Adrenal gland (tissue), 19 donors: ENCODE results near the gene ZNF683. TPM values are rescaled to one million over a fixed set of nuclear protein-coding genes. Genes with fewer than 3 reads are reported as not detected.
"Not testable (repeated sequence)": the region's sequence is repeated elsewhere in the genome, so short reads cannot be mapped to it uniquely, and the experiment has no call there.

Source experiments
- DNase-seq, 7 donors: peaks; one replicate each; pipeline ENCODE4 v3.0.0-alpha.2; 2019 to 2020
- H3K27ac ChIP-seq, 5 donors: fragments of 200-600 bp; sonication (generic) in 4 of 5; 1 replicate in 3 of 5; 2 replicates in 2 of 5; pipeline versions ENCODE4 v1.5.1 to v1.8.0; 2016 to 2020; ENCODE audit warnings: mild to moderate bottlenecking in 1 of 5
- H3K27me3 ChIP-seq: fragments of 200-600 bp; 2 replicates; pipeline ENCODE4 v1.8.0; 2021
- H3K36me3 ChIP-seq, 2 donors: fragments of 200-600 bp; replicated peaks in 1 of 2; 1 replicate in 1 of 2; 2 replicates in 1 of 2; pipeline versions ENCODE4 v1.5.1 to v1.8.0; 2018 to 2022
- H3K4me1 ChIP-seq, 2 donors: fragments of 200-600 bp; replicated peaks in 1 of 2; 1 replicate in 1 of 2; 2 replicates in 1 of 2; pipeline versions ENCODE4 v1.5.1 to v1.8.0; 2018 to 2021
- H3K4me3 ChIP-seq, 4 donors: fragments of 200-600 bp; sonication (generic) in 3 of 4; one replicate each; pipeline ENCODE4 v1.5.1; 2016 to 2018
- H3K9me3 ChIP-seq, 3 donors: fragments of 200-600 bp; sonication (generic) in 1 of 3; replicated peaks in 1 of 3; 1 replicate in 2 of 3; 2 replicates in 1 of 3; pipeline versions ENCODE4 v1.5.1 to v1.8.0; 2016 to 2021
- CTCF ChIP-seq, 6 experiments: fragments of 450-650 bp in 4 of 6; fragments of 200-600 bp in 2 of 6; sonication (generic) in 1 of 6; IDR thresholded peaks; 1 replicate in 5 of 6; 2 replicates in 1 of 6; pipeline versions ENCODE4 v1.5.1 to v1.8.0; 2016 to 2021; ENCODE audit warnings: antibody characterized with exemption in 6 of 6, mild to moderate bottlenecking in 2 of 6, moderate library complexity in 1 of 6
- POLR2A ChIP-seq, 2 donors: fragments of 450-650 bp; IDR thresholded peaks; one replicate each; pipeline ENCODE4 v1.6.1; 2017; ENCODE audit warnings: antibody characterized with exemption in 2 of 2, mild to moderate bottlenecking in 2 of 2, moderate library complexity in 1 of 2
- WGBS, 4 donors: extraction: QIAGEN DNeasy Blood & Tissue Kit in 2 of 4; methylation state at CpG; one replicate each; pipeline versions ENCODE4 v1.1.5 to v1.1.7; 2013 to 2017; 5-methylcytosine and 5-hydroxymethylcytosine counted together
- intact Hi-C, 2 donors: fragments of 100-400 bp; cut with DNase I; formaldehyde crosslinking; loops; one replicate each; pipeline versions ENCODE4 v1.14.1 to v1.15.0; 2022 to 2023
- long read RNA-seq, 10 donors: library from polyadenylated mRNA in 3 of 10; unstranded in 2 of 10; stranded (forward) in 1 of 10; transcript quantifications; one replicate each; pipeline ENCODE4 v2.0.0 and lab custom pipeline, GENCODE V29; 2021 to 2026
- polyA plus RNA-seq, 3 donors: library from polyadenylated mRNA; stranded (reverse); fragments of 200-250 nt in 2 of 3; fragments of 350-450 nt in 1 of 3; fragmentation: Illumina TruSeq in 1 of 3; extraction: RNeasy Lipid Tissue Mini Kit (QIAGEN cat#74804) in 1 of 3; gene quantifications; one replicate each; pipeline ENCODE4 v1.2.3, GENCODE V29; 2013 to 2014
- total RNA-seq, 9 donors: library from RNA; depleted of rRNA in 4 of 9; stranded (reverse); fragments of >200 nt in 4 of 9; fragments of 120-200 nt in 1 of 9; fragmentation: NEBNext Ultra II Directional in 1 of 9; extraction: Animal tissue kit (Norgen Biotek cat#: 25700) in 1 of 9; gene quantifications; one replicate each; pipeline versions ENCODE4 v1.1.0 to v1.2.4, GENCODE V29; 2013 to 2023
- donor health status: healthy with polysubstance abuse.
- donor health status: Bipolar disorder and iron deficiency.
- donor health status: DM: yes; HTN: yes; CAD: no.
- donor health status: DM: no; HTN: no; CAD: no.
- donor health status: DM: no; HTN: no; CAD: no.
- donor health status: DM: yes; HTN: yes; CAD: no.

The ZNF683 gene
- total RNA-seq (under 1 TPM in 1 of 9 donors, not detected in 8; 0.25 TPM), polyA plus RNA-seq (under 1 TPM in 2 of 3 donors, not detected in 1; 0.20 to 0.24 TPM)
- long read RNA-seq, donor 1 = 0 reads
- long read RNA-seq, donor 2 = 0 reads
- long read RNA-seq, donor 3 = 0 reads
- long read RNA-seq, donor 4 = 0 reads
- long read RNA-seq, donor 5 = 0 reads
- long read RNA-seq, donor 6 = 0 reads
- long read RNA-seq, donor 7 = 0 reads
- long read RNA-seq, donor 8 = 0 reads
- long read RNA-seq, donor 9 = 0 reads
- long read RNA-seq, donor 10 = 0 reads

GRCh38 chr1:26372611-26373010 lies at the start of gene ZNF683:
Gene ZNF683 (minus strand): TSS chr1:26372750. CDS start chr1:26368571, 4,179 bp downstream.
- H3K4me3 ChIP-seq, H3K9me3 ChIP-seq, DNase-seq, H3K4me1 ChIP-seq, H3K27ac ChIP-seq, H3K36me3 ChIP-seq, H3K27me3 ChIP-seq, intact Hi-C loops: not testable (repeated sequence)
- 72 to 90% (median 77%) methylated on average over 2 to 3 of the region's 3 CpGs for WGBS, 4 donors

GRCh38 chr1:26419494-26419893 lies 46.9 kb upstream of the ZNF683 start:
- Histone ChIP-seq H3K27ac (no peak overlapping the region), H3K27me3 (peaks cover 22% of the 10 kb centered on the region), H3K36me3 (no peaks in the 10 kb centered on the region), H3K4me3 (no peak overlapping the region), H3K4me1 (no peaks in the 10 kb centered on the region), H3K9me3 (no peaks in the 10 kb centered on the region)
- no peak for TF ChIP-seq CTCF (IDR thresholded peaks at IDR 0.05)
- no peak for TF ChIP-seq POLR2A (IDR thresholded peaks at IDR 0.05)
- WGBS, 4 donors = 88 to 100% (median 96%) methylated on average over 2 of the region's 2 CpGs
- no peak for DNase-seq
- intact Hi-C loops = no loop called here

GRCh38 chr1:26418865-26419349 lies 46.4 kb upstream of the ZNF683 start:
- Histone ChIP-seq H3K4me1 (no peaks in the 10 kb centered on the region), H3K9me3 (no peaks in the 10 kb centered on the region), H3K27ac (no peak overlapping the region), H3K36me3 (no peaks in the 10 kb centered on the region), H3K27me3 (peaks cover 26% of the 10 kb centered on the region), H3K4me3 (no peak overlapping the region)
- WGBS, 4 donors = 55 to 70% (median 60%) methylated on average over 4 to 5 of the region's 5 CpGs
- TF ChIP-seq CTCF (IDR thresholded peaks at IDR 0.05) = no peak
- TF ChIP-seq POLR2A (IDR thresholded peaks at IDR 0.05) = no peak
- no peak for DNase-seq
- intact Hi-C loops = no loop called here

GRCh38 chr1:26417111-26417759 lies 44.7 kb upstream of the ZNF683 start:
- intact Hi-C loops = no loop called here
- Histone ChIP-seq H3K4me1 (no peaks in the 10 kb centered on the region), H3K36me3 (no peaks in the 10 kb centered on the region), H3K4me3 (no peak overlapping the region), H3K9me3 (no peaks in the 10 kb centered on the region), H3K27ac (no peak overlapping the region), H3K27me3 (peaks cover 40% of the 10 kb centered on the region)
- TF ChIP-seq POLR2A (IDR thresholded peaks at IDR 0.05) = no peak
- TF ChIP-seq CTCF (IDR thresholded peaks at IDR 0.05) = peak; percentile 40 to 78 (median 55)
- peak; percentile 69 to 84 (median 73) for DNase-seq
- 21 to 37% (median 24%) methylated on average over 5 to 9 of the region's 9 CpGs for WGBS, 4 donors
